Skeletal muscle satellite cell (primary cell): ENCODE results near the gene NIBAN1. TPM values are rescaled to one million over a fixed set of nuclear protein-coding genes. Genes with fewer than 3 reads are reported as not detected.

Source experiments
- small RNA-seq: library from RNA; depleted of rRNA; stranded (forward); fragments of <200 nt; gene quantifications from one replicate; pipeline ENCODE3, GENCODE V24; 2012

NIBAN1 gene

Small RNAs within 50 kb of the gene (small RNA-seq; reads per million reads assigned to genes)
- not detected for gene RNA5SP72
